Endothelial cell of umbilical vein (primary cell): Measurements from ENCODE around the gene ADGRL3. TPM values are rescaled to one million over a fixed set of nuclear protein-coding genes. Genes with fewer than 3 reads are reported as not detected.

Source experiments
- BruUV-seq: library from RNA; stranded (reverse); fragments of 400-500 nt; replicated peaks from 2 replicates; lab custom pipeline; 2021; lab: Mats Ljungman, UMichigan
- CTCF ChIA-PET: fragments of 300-600, 350-600 bp; sonication (Branson Sonifier 250); formaldehyde crosslinking; loops from one replicate; lab custom pipeline; 2021; ENCODE audit warnings: antibody characterized with exemption, inconsistent platforms; lab: Charles Lee
- POLR2A ChIA-PET: fragments of 300-600, 350-600 bp; sonication (Branson Sonifier 250); formaldehyde crosslinking; loops from one replicate; lab custom pipeline; 2021; ENCODE audit warnings: antibody characterized with exemption, inconsistent platforms; lab: Charles Lee
- DNase-seq: peaks from one replicate; pipeline ENCODE4 v3.0.0-alpha.2; 2011; ENCODE audit warnings: low read depth, low spot score
- FAIRE-seq: peaks from 2 replicates; lab custom pipeline; 2011; peaks lifted over from hg19 to GRCh38; lab: Jason Lieb, UNC
- H2AFZ ChIP-seq: 2 replicates; pipeline ENCODE4 v1.6.0; 2012; ENCODE audit warnings: low read depth, low read length, control low read depth, inconsistent platforms
- H3K27ac ChIP-seq: 2 replicates; pipeline ENCODE4 v1.5.1; 2011; ENCODE audit warnings: low read depth, mild to moderate bottlenecking, control low read depth, low read length, moderate library complexity; ENCODE audit not compliant: insufficient read depth
- H3K27me3 ChIP-seq, 2 experiments: 2 replicates each; pipeline versions ENCODE4 v1.6.0 to v1.6.1; 2011; ENCODE audit warnings: low read length in 2 of 2, mixed read lengths in 1 of 2; ENCODE audit not compliant: control insufficient read depth in 2 of 2, insufficient read depth in 2 of 2
- H3K36me3 ChIP-seq, 2 experiments: 2 replicates in 1 of 2; 3 replicates in 1 of 2; pipeline ENCODE4 v1.5.1; 2011; ENCODE audit warnings: low read length in 2 of 2, mild to moderate bottlenecking in 1 of 2, moderate library complexity in 1 of 2; ENCODE audit not compliant: control insufficient read depth in 2 of 2, insufficient read depth in 2 of 2; ENCODE audit errors: extremely low read depth in 1 of 2
- H3K4me1 ChIP-seq: 3 replicates; pipeline ENCODE4 v1.5.1; 2011; ENCODE audit warnings: mild to moderate bottlenecking, low read length; ENCODE audit not compliant: control insufficient read depth, insufficient read depth; ENCODE audit errors: extremely low read depth
- H3K4me2 ChIP-seq: 2 replicates; pipeline ENCODE4 v1.6.1; 2011; ENCODE audit warnings: low read length, control low read depth, mixed read lengths; ENCODE audit not compliant: insufficient read depth
- H3K4me3 ChIP-seq, 3 experiments: fragments of 200-600 bp in 1 of 3; sonication (generic), shearing (Covaris generic) in 1 of 3; replicated peaks in 1 of 3; 2 replicates each; pipeline ENCODE4 v1.5.1; 2011 to 2016; ENCODE audit warnings: control low read depth in 3 of 3, low read length in 3 of 3, mild to moderate bottlenecking in 2 of 3, inconsistent platforms in 1 of 3, low read depth in 1 of 3, moderate library complexity in 1 of 3; ENCODE audit not compliant: insufficient read depth in 1 of 3
- H3K79me2 ChIP-seq: 2 replicates; pipeline ENCODE4 v1.6.0; 2012; ENCODE audit warnings: low read length, inconsistent platforms; ENCODE audit not compliant: control insufficient read depth, insufficient read depth
- H3K9ac ChIP-seq: replicated peaks from 2 replicates; pipeline ENCODE3; 2011; ENCODE audit warnings: low read length, control low read depth; ENCODE audit not compliant: insufficient read depth; ENCODE audit errors: extremely low read depth
- H3K9me1 ChIP-seq: replicated peaks from 3 replicates; pipeline ENCODE4 v1.6.0; 2011; ENCODE audit warnings: mild to moderate bottlenecking, low read length; ENCODE audit not compliant: control insufficient read depth, insufficient read depth; ENCODE audit errors: extremely low read depth
- H3K9me3 ChIP-seq: replicated peaks from 2 replicates; pipeline ENCODE4 v1.5.1; 2012; ENCODE audit warnings: low read length, inconsistent platforms; ENCODE audit not compliant: control insufficient read depth, insufficient read depth
- H4K20me1 ChIP-seq: replicated peaks from 2 replicates; pipeline ENCODE3; 2011; ENCODE audit warnings: mild to moderate bottlenecking, low read length; ENCODE audit not compliant: control insufficient read depth, insufficient read depth; ENCODE audit errors: extremely low read depth
- CTCF ChIP-seq, 2 donors: IDR thresholded peaks; 1 replicate in 1 of 2; 2 replicates in 1 of 2; pipeline ENCODE4 v1.5.1; 2011; ENCODE audit warnings: low read length in 2 of 2, mild to moderate bottlenecking in 2 of 2, moderate library complexity in 2 of 2, control low read depth in 1 of 2, inconsistent platforms in 1 of 2, low read depth in 1 of 2; ENCODE audit not compliant: insufficient read depth in 1 of 2; ENCODE audit errors: extremely low read depth in 1 of 2
- EZH2 ChIP-seq: IDR thresholded peaks from 2 replicates; pipeline ENCODE4 v1.6.1; 2012; ENCODE audit warnings: borderline replicate concordance, low read depth, mild to moderate bottlenecking, moderate library complexity, low read length, inconsistent platforms; ENCODE audit not compliant: severe bottlenecking
- FOS ChIP-seq: IDR thresholded peaks from 2 replicates; pipeline ENCODE4 v1.6.1; 2011; ENCODE audit warnings: mild to moderate bottlenecking, low read length, moderate library complexity, borderline replicate concordance; ENCODE audit not compliant: insufficient read depth
- GATA2 ChIP-seq: IDR thresholded peaks from 2 replicates; pipeline ENCODE4 v1.7.0; 2011; ENCODE audit warnings: low read depth, mild to moderate bottlenecking, moderate library complexity, mixed read lengths, low read length; ENCODE audit not compliant: insufficient read length, insufficient read depth
- JUN ChIP-seq: IDR thresholded peaks from 2 replicates; pipeline ENCODE4 v1.6.1; 2011; ENCODE audit warnings: borderline replicate concordance, low read depth; ENCODE audit not compliant: insufficient read length, insufficient read depth
- POLR2A ChIP-seq: IDR thresholded peaks from 2 replicates; pipeline ENCODE4 v1.6.1; 2012; ENCODE audit warnings: low read depth, mild to moderate bottlenecking, control low read depth, low read length
- POLR2AphosphoS5 ChIP-seq: IDR thresholded peaks from 2 replicates; pipeline ENCODE4 v1.6.1; 2012; ENCODE audit warnings: low read depth, mild to moderate bottlenecking, control low read depth, low read length, moderate library complexity; ENCODE audit not compliant: insufficient read depth
- dilution Hi-C: fragments of 300-500 bp; cut with MboI; formaldehyde crosslinking; loops from one replicate; pipeline ENCODE4 v1.15.0; 2019; ENCODE audit warnings: low sequenced_read_pairs; ENCODE audit not compliant: extremely low pct_ligation_motif_present
- intact Hi-C: fragments of 100-400 bp; cut with micrococcal nuclease; formaldehyde crosslinking; loops from one replicate; pipeline ENCODE4 v1.10.0; 2022
- polyA plus RNA-seq, 4 experiments: library from polyadenylated mRNA; depleted of rRNA in 3 of 4; stranded (reverse) in 3 of 4; unstranded in 1 of 4; fragments of >200 nt; gene quantifications; 2 replicates each; pipeline versions ENCODE4 v1.2.1 to v1.2.3, GENCODE V29; 2011 to 2012; ENCODE audit warnings: missing spikeins in 1 of 4
- total RNA-seq: library from RNA; stranded (reverse); gene quantifications from 2 replicates; pipeline ENCODE4 v1.2.3, GENCODE V29; 2021
- TF ChIP-seq, protein P1 (sequence below): IDR thresholded peaks from 2 replicates; pipeline ENCODE4 v1.6.1; 2011; ENCODE audit not compliant: insufficient read depth, insufficient read length

Gene ADGRL3
- total and polyA plus RNA-seq, 2 donors (not counting 3 experiments of a cell fraction or from before 2014, with no cell fraction given) = not detected

DNA sequence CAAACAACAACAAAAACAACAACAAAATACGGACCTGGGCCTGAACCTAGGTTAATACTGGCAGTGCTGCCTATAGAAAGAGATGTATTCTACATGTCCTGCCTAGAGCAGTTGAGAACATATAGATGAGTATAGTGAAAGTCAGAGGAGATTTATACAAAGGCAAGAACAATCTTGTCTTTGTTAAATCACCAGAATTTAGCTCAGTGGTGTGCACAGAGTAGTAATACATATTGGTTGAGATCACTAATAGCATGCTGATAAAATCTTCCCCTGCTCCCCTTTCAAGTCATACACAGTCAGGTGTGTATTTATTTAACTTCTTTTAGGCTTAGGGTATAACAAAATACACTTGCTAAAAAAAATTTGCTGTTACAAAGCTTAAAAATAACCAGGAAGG lies 247.8 kb downstream of the ADGRL3 start:
- POLR2A ChIA-PET = no interaction called here

GRCh38 chr4:61451935-61452334 lies 251.8 kb downstream of the ADGRL3 start:
- Histone ChIP-seq H3K9me1 (no peaks in the 10 kb centered on the region), H3K9ac (no peak overlapping the region), H4K20me1 (no peaks in the 10 kb centered on the region), H3K79me2 (no peaks in the 10 kb centered on the region), H2AFZ (no peak overlapping the region), H3K4me1 (no peaks in the 10 kb centered on the region), H3K27me3 (no peaks in the 10 kb centered on the region), H3K4me3 (no peak overlapping the region), H3K27ac (no peak overlapping the region), H3K9me3 (no peaks in the 10 kb centered on the region), H3K36me3 (no peaks in the 10 kb centered on the region), H3K4me2 (no peak overlapping the region)
- TF ChIP-seq EZH2 (no peak), JUN (no peak), FOS (no peak), POLR2AphosphoS5 (no peak), GATA2 (no peak), CTCF (IDR thresholded peaks at IDR 0.05; ENCODE audit: extremely low read depth in 1 of 2, insufficient read depth in 1 of 2, low read depth in 1 of 2, low read length in 2 of 2) (no peak)
- TF ChIP-seq, protein P1, sequence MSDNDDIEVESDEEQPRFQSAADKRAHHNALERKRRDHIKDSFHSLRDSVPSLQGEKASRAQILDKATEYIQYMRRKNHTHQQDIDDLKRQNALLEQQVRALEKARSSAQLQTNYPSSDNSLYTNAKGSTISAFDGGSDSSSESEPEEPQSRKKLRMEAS = no peak
- dilution Hi-C loops (no loop called here), intact Hi-C loops (no loop called here)
- no TSS peak for BruUV-seq
- no peak for FAIRE-seq
- DNase-seq = no peak
- POLR2A ChIA-PET = no interaction called here
- CTCF ChIA-PET = no interaction called here

More for the DNA sequence above, 247.8 kb downstream of the ADGRL3 start:
- intact Hi-C loops (no loop called here), dilution Hi-C loops (no loop called here)
- Histone ChIP-seq H3K9me3 (no peaks in the 10 kb centered on the region), H3K4me2 (no peak overlapping the region), H3K27ac (no peak overlapping the region), H4K20me1 (no peaks in the 10 kb centered on the region), H3K9ac (no peak overlapping the region), H2AFZ (no peak overlapping the region), H3K4me3 (no peak overlapping the region), H3K79me2 (no peaks in the 10 kb centered on the region), H3K27me3 (no peaks in the 10 kb centered on the region), H3K4me1 (peaks cover 6% of the 10 kb centered on the region), H3K9me1 (no peaks in the 10 kb centered on the region), H3K36me3 (no peaks in the 10 kb centered on the region)
- no TSS peak for BruUV-seq
- no peak for FAIRE-seq
- CTCF ChIA-PET = interaction anchor here (0.9 kb wide), 1 partner anchor 31 kb away, joined by 3 read pairs; no protein-coding TSS in a partner anchor
- no peak for DNase-seq
- TF ChIP-seq, protein P1 = no peak
- no peak for TF ChIP-seq POLR2A
